BLaER1 treated with 17β-estradiol and CSF1 and Interleukin-3, amounts not matched to agents 10 nM and 100 nM (cell line): Measurements from ENCODE around the gene SCAMP5.

Source experiments
- H3K27ac ChIP-seq, 11 experiments: shearing (Covaris generic); formaldehyde crosslinking; 2 replicates each; pipeline ENCODE4 v1.8.1; 2022
- H3K27me3 ChIP-seq, 11 experiments: shearing (Covaris generic); formaldehyde crosslinking; 2 replicates each; pipeline ENCODE4 v1.8.1; 2022
- H3K36me3 ChIP-seq, 11 experiments: shearing (Covaris generic); formaldehyde crosslinking; 2 replicates each; pipeline ENCODE4 v1.8.1; 2022
- H3K4me1 ChIP-seq, 10 experiments: shearing (Covaris generic); formaldehyde crosslinking; 2 replicates each; pipeline ENCODE4 v1.8.1; 2022
- H3K4me2 ChIP-seq, 11 experiments: shearing (Covaris generic); formaldehyde crosslinking; 2 replicates each; pipeline ENCODE4 v1.8.1; 2022
- H3K4me3 ChIP-seq, 10 experiments: shearing (Covaris generic); formaldehyde crosslinking; 2 replicates each; pipeline ENCODE4 v1.8.1; 2022
- H3K9ac ChIP-seq, 11 experiments: shearing (Covaris generic); formaldehyde crosslinking; 2 replicates each; pipeline ENCODE4 v1.8.1; 2022
- H3K9me3 ChIP-seq, 11 experiments: shearing (Covaris generic); formaldehyde crosslinking; replicated peaks in 1 of 11; 2 replicates each; pipeline ENCODE4 v1.8.1; 2022
- H4K20me1 ChIP-seq, 11 experiments: shearing (Covaris generic); formaldehyde crosslinking; 2 replicates each; pipeline ENCODE4 v1.8.1; 2022
- Cebpa-rat ChIP-seq, 11 experiments: shearing (Covaris generic); IDR thresholded peaks; 2 replicates each; pipeline ENCODE4 v1.8.1; 2022

SCAMP5 gene

GRCh38 chr15:74988007-74988800 lies 7.2 kb upstream of the SCAMP5 start:
- Histone ChIP-seq H3K4me3 (no peak overlapping the region), H3K27ac (no peak overlapping the region), H3K4me2 (no peak overlapping the region), H3K27me3 (no peaks in the 10 kb centered on the region), H3K4me1 (peaks cover 0 to 17% (median 6%) of the 10 kb centered on the region in 10 experiments; a peak in 13 of 20 replicates), H3K9me3 (no peaks in the 10 kb centered on the region), H3K9ac (no peak overlapping the region), H3K36me3 (no peaks in the 10 kb centered on the region), H4K20me1 (no peaks in the 10 kb centered on the region)
- TF ChIP-seq Cebpa-rat (IDR thresholded peaks at IDR 0.05), result no peak

GRCh38 chr15:74989527-74989926 lies 5.8 kb upstream of the SCAMP5 start:
- H3K9me3 ChIP-seq, result no peaks in the 10 kb centered on the region
- H3K27ac ChIP-seq, result no peak overlapping the region
- no peak overlapping the region for H3K9ac ChIP-seq
- no peak overlapping the region for H3K4me2 ChIP-seq
- H3K27me3 ChIP-seq, result no peaks in the 10 kb centered on the region
- peaks cover 0 to 8% (median 0%) of the 10 kb centered on the region in 10 experiments; a peak in 5 of 20 replicates for H3K4me1 ChIP-seq
- no peak for TF ChIP-seq Cebpa-rat (IDR thresholded peaks at IDR 0.05)
- no peaks in the 10 kb centered on the region for H3K36me3 ChIP-seq
- no peaks in the 10 kb centered on the region; a peak in 1 of 22 replicates for H4K20me1 ChIP-seq
- H3K4me3 ChIP-seq, result no peak overlapping the region

GRCh38 chr15:74992619-74993018 lies 2.7 kb upstream of the SCAMP5 start:
- no peak for TF ChIP-seq Cebpa-rat (IDR thresholded peaks at IDR 0.05)
- Histone ChIP-seq H3K4me2 (no peak overlapping the region), H3K4me1 (peaks cover 16 to 28% (median 21%) of the 10 kb centered on the region in 10 experiments), H4K20me1 (peaks cover 0 to 8% (median 0%) of the 10 kb centered on the region in 11 experiments; a peak in 2 of 22 replicates), H3K4me3 (no peak overlapping the region), H3K27me3 (no peaks in the 10 kb centered on the region; a peak in 1 of 22 replicates), H3K9me3 (peaks cover 0 to 1% (median 0%) of the 10 kb centered on the region in 11 experiments; a peak in 1 of 22 replicates), H3K36me3 (no peaks in the 10 kb centered on the region), H3K27ac (no peak overlapping the region), H3K9ac (no peak overlapping the region)

GRCh38 chr15:74994236-74994635 lies 1.1 kb upstream of the SCAMP5 start:
- H3K4me1 ChIP-seq, result peaks cover 17 to 29% (median 21%) of the 10 kb centered on the region in 10 experiments
- H3K9me3 ChIP-seq, result peaks cover 0 to 4% (median 0%) of the 10 kb centered on the region in 11 experiments; a peak in 1 of 22 replicates
- H3K4me2 ChIP-seq, result no peak overlapping the region
- no peak overlapping the region for H3K4me3 ChIP-seq
- no peaks in the 10 kb centered on the region for H3K36me3 ChIP-seq
- no peaks in the 10 kb centered on the region; a peak in 1 of 22 replicates for H3K27me3 ChIP-seq
- no peak overlapping the region for H3K27ac ChIP-seq
- peaks cover 0 to 8% (median 0%) of the 10 kb centered on the region in 11 experiments; a peak in 2 of 22 replicates for H4K20me1 ChIP-seq
- no peak overlapping the region for H3K9ac ChIP-seq
- TF ChIP-seq Cebpa-rat (IDR thresholded peaks at IDR 0.05), result no peak

GRCh38 chr15:74994685-74995084 lies 678 bp upstream of the SCAMP5 start:
- Histone ChIP-seq H3K4me2 (peak overlapping the region in 9 of 11 experiments; percentile 89 to 97 (median 94); a peak in 13 of 22 replicates), H4K20me1 (peaks cover 0 to 8% (median 0%) of the 10 kb centered on the region in 11 experiments; a peak in 2 of 22 replicates), H3K4me1 (peaks cover 17 to 29% (median 21%) of the 10 kb centered on the region in 10 experiments), H3K9ac (no peak overlapping the region), H3K36me3 (no peaks in the 10 kb centered on the region), H3K27ac (no peak overlapping the region), H3K27me3 (no peaks in the 10 kb centered on the region; a peak in 1 of 22 replicates), H3K9me3 (peaks cover 0 to 4% (median 0%) of the 10 kb centered on the region in 11 experiments; a peak in 1 of 22 replicates), H3K4me3 (no peak overlapping the region; a peak in 1 of 20 replicates)
- no peak for TF ChIP-seq Cebpa-rat (IDR thresholded peaks at IDR 0.05)

- no peak for TF ChIP-seq Cebpa-rat (IDR thresholded peaks at IDR 0.05)
- peak overlapping the region; percentile 63 to 79 (median 72) for H3K4me3 ChIP-seq
- no peaks in the 10 kb centered on the region; a peak in 1 of 22 replicates for H3K27me3 ChIP-seq
- peak overlapping the region; percentile 74 to 97 (median 94) for H3K4me2 ChIP-seq
- H3K4me1 ChIP-seq, result peaks cover 17 to 23% (median 21%) of the 10 kb centered on the region in 10 experiments
- peaks cover 0 to 4% (median 0%) of the 10 kb centered on the region in 11 experiments; a peak in 1 of 22 replicates for H3K9me3 ChIP-seq
- H4K20me1 ChIP-seq, result peaks cover 0 to 8% (median 0%) of the 10 kb centered on the region in 11 experiments; a peak in 2 of 22 replicates
- H3K27ac ChIP-seq, result peak overlapping the region in 5 of 11 experiments; percentile 15 to 53 (median 50); a peak in 5 of 22 replicates
- peak overlapping the region; percentile 62 to 80 (median 74) for H3K9ac ChIP-seq
- H3K36me3 ChIP-seq, result no peaks in the 10 kb centered on the region
Measured at GRCh38 chr15:74995779-74996765, 709 bp downstream of the SCAMP5 start.

GRCh38 chr15:74997141-74997540 lies 1.8 kb downstream of the SCAMP5 start:
- Histone ChIP-seq H3K4me2 (peak overlapping the region; percentile 74 to 97 (median 94)), H3K9me3 (peaks cover 0 to 4% (median 0%) of the 10 kb centered on the region in 11 experiments; a peak in 1 of 22 replicates), H3K27ac (no peak overlapping the region), H3K4me1 (peaks cover 17 to 23% (median 21%) of the 10 kb centered on the region in 10 experiments), H3K9ac (no peak overlapping the region), H3K4me3 (no peak overlapping the region), H3K36me3 (no peaks in the 10 kb centered on the region), H4K20me1 (peaks cover 0 to 8% (median 0%) of the 10 kb centered on the region in 11 experiments; a peak in 2 of 22 replicates), H3K27me3 (no peaks in the 10 kb centered on the region; a peak in 1 of 22 replicates)
- TF ChIP-seq Cebpa-rat (IDR thresholded peaks at IDR 0.05), result no peak

GRCh38 chr15:74997543-74997942 lies 2.2 kb downstream of the SCAMP5 start:
- Histone ChIP-seq H3K4me3 (no peak overlapping the region), H3K9me3 (peaks cover 0 to 4% (median 0%) of the 10 kb centered on the region in 11 experiments; a peak in 1 of 22 replicates), H3K4me2 (peak overlapping the region; percentile 74 to 97 (median 94); a peak in 19 of 22 replicates), H3K9ac (no peak overlapping the region), H3K27ac (no peak overlapping the region), H3K36me3 (no peaks in the 10 kb centered on the region), H3K4me1 (peaks cover 17 to 23% (median 21%) of the 10 kb centered on the region in 10 experiments), H4K20me1 (peaks cover 0 to 8% (median 0%) of the 10 kb centered on the region in 11 experiments; a peak in 2 of 22 replicates), H3K27me3 (no peaks in the 10 kb centered on the region; a peak in 1 of 22 replicates)
- TF ChIP-seq Cebpa-rat (IDR thresholded peaks at IDR 0.05), result no peak
